Thyroid gland (tissue), 4 donors: Measurements from ENCODE around the gene IFT122.

Experiments
- POLR2A ChIP-seq, 2 donors: fragments of 450-650 bp; IDR thresholded peaks; one replicate each; pipeline ENCODE4 v1.6.1; 2017; ENCODE audit warnings: antibody characterized with exemption in 2 of 2, mild to moderate bottlenecking in 2 of 2, moderate library complexity in 1 of 2
- TF ChIP-seq, protein P1 (sequence below), 6 experiments: fragments of 200-600 bp in 3 of 6; fragments of 450-650 bp in 3 of 6; sonication (generic) in 3 of 6; IDR thresholded peaks; one replicate each; pipeline ENCODE4 v1.5.1; 2016 to 2019; ENCODE audit warnings: antibody characterized with exemption in 6 of 6, mild to moderate bottlenecking in 2 of 6, inconsistent platforms in 1 of 6, moderate library complexity in 1 of 6

DNA sequence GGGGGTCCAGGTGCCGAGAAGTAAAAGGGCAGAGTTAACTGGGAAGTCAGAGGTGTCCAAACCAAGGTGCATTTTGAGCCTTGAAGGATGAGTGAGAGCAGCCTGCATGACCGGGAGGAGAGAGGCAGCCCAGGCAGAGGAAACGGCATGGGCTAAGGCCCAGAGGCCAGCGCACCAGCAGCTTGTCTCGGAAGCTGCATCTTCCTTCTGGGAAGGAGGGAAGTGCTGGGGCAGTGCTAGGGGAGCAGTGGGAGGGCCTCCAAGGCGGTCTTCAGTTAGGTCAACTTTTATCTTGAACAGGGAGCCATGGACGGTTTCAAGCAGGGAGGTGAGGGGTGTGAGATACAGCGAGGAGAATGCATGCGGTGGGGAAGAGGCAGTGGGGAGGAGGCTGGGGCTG is 104.0 kb downstream of the IFT122 start:
- TF ChIP-seq, protein P1, sequence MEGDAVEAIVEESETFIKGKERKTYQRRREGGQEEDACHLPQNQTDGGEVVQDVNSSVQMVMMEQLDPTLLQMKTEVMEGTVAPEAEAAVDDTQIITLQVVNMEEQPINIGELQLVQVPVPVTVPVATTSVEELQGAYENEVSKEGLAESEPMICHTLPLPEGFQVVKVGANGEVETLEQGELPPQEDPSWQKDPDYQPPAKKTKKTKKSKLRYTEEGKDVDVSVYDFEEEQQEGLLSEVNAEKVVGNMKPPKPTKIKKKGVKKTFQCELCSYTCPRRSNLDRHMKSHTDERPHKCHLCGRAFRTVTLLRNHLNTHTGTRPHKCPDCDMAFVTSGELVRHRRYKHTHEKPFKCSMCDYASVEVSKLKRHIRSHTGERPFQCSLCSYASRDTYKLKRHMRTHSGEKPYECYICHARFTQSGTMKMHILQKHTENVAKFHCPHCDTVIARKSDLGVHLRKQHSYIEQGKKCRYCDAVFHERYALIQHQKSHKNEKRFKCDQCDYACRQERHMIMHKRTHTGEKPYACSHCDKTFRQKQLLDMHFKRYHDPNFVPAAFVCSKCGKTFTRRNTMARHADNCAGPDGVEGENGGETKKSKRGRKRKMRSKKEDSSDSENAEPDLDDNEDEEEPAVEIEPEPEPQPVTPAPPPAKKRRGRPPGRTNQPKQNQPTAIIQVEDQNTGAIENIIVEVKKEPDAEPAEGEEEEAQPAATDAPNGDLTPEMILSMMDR (IDR thresholded peaks at IDR 0.05): no peak
- no peak for TF ChIP-seq POLR2A (IDR thresholded peaks at IDR 0.05)
